Mononuclear cell (primary cell): ENCODE measurements around the gene NRSN1. TPM values are rescaled to one million over a fixed set of nuclear protein-coding genes. Genes with fewer than 3 reads are reported as not detected.
"Not testable (repeated sequence)": the region's sequence is repeated elsewhere in the genome, so short reads cannot be mapped to it uniquely, and the experiment has no call there.

ENCODE experiments used
- H3K27me3 ChIP-seq: 2 replicates; pipeline ENCODE4 v1.6.0; 2011; ENCODE audit warnings: low read length, control low read depth; ENCODE audit not compliant: insufficient read depth
- H3K4me1 ChIP-seq: 2 replicates; pipeline ENCODE4 v1.5.1; 2011; ENCODE audit warnings: mild to moderate bottlenecking, low read length, control low read depth; ENCODE audit not compliant: insufficient read depth
- H3K4me3 ChIP-seq: 2 replicates; pipeline ENCODE4 v1.5.1; 2011; ENCODE audit warnings: mild to moderate bottlenecking, low read length, moderate library complexity
- H3K9me3 ChIP-seq: 2 replicates; pipeline ENCODE4 v1.5.1; 2011; ENCODE audit warnings: low read depth, mild to moderate bottlenecking, control low read depth, low read length
- total RNA-seq: library from RNA; depleted of rRNA; stranded (reverse); fragments of >200 nt; gene quantifications from one replicate; pipeline ENCODE4 v1.2.3, GENCODE V29; 2012

Gene NRSN1
- total RNA-seq, 1 donor = not detected

DNA sequence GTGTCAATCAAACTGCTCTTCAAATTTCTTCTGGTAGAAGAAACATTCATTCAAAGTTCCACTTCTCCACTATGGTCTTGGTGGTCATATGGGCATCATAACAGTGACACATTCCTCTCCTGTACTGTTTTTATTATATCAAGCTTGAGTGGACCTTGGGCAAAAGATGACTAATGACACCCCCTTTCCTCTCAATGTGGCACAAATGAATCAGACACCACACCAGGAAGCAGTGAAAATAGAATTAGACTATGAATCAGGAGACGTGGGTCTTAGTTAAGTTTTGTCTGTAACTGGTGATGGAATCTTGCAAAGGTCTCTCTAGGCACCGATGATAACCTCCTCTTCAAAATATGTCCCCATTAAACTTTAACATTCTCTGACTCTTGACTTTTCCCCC, 9.0 kb upstream of the NRSN1 start:
- Histone ChIP-seq H3K4me1 (no peaks in the 10 kb centered on the region), H3K9me3 (no peaks in the 10 kb centered on the region), H3K27me3 (no peaks in the 10 kb centered on the region), H3K4me3 (no peak overlapping the region)

DNA sequence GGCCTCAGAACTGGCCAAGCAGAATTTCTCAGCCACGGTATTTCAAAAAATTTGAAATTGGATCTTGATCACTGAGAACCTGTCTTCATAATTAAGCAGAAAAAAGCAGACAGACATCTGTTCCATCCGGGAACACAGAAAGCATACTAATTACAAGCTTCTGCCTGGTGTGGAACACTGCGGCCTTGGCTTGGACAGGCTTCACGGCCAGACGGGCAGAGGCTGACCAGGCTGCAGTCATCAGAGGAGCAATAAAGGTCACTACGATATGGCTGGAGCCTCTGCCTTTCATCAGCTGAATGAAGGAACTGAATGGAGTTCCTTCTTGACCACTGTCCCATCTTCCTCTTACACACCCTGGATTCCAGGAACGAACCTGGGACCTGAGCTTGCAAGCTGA, 3.9 kb upstream of the NRSN1 start:
- H3K27me3 ChIP-seq = peaks cover 7% of the 10 kb centered on the region
- H3K4me3 ChIP-seq = no peak overlapping the region
- H3K9me3 ChIP-seq = no peaks in the 10 kb centered on the region
- H3K4me1 ChIP-seq = no peaks in the 10 kb centered on the region

DNA sequence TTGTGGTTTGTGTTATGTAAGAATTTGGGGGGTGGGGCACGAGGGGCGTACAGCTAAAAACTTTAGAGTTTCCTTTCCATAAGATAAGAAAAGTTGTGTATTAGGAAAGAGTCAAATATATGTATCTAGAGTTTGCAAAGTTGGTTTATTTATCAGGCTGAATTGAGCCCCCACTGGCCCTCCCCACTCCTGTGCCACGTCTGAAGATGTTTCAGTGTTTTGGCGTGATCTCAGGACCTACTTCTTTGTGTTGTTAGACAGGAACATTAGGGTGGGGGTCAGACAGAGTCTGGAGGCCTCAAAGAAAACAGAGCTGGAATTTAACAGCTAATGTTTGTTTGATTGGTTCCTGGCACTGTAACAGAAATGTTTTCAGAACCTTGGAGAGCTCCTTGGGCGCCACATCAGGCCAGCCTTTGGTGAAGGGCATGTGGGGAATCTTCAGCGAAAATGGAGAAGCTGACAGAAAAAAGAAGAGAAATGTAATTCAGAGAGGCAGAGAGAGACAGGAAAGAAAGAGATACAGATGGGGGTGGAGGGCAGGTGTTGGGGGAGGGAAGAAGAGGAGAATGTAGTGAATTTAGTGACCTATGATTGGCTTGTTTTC, 674 bp downstream of the NRSN1 start:
- no peak overlapping the region for H3K4me3 ChIP-seq
- no peaks in the 10 kb centered on the region for H3K4me1 ChIP-seq
- H3K9me3 ChIP-seq = no peaks in the 10 kb centered on the region
- H3K27me3 ChIP-seq = peaks cover 9% of the 10 kb centered on the region

DNA sequence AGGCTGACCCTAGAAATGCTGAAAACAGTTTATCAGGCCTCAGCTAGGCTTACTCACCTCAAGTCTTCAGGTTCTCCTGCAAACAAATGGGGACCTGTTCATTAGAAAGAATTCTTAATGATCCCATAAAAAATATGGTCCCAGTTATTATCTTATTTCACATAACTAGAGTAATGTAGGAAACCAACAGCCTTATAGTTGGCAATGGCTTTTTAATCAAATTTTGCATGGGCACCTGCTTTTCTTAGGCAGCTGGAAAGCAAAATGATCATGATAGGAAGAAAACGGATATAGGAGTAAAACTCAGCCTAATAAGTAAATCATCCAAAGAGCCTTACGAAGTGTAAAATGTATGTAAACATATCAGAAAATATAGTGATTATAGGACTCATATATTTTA, 1.3 kb downstream of the NRSN1 start:
- Histone ChIP-seq H3K27me3 (peaks cover 9% of the 10 kb centered on the region), H3K9me3 (no peaks in the 10 kb centered on the region), H3K4me1 (no peaks in the 10 kb centered on the region), H3K4me3 (no peak overlapping the region)

DNA sequence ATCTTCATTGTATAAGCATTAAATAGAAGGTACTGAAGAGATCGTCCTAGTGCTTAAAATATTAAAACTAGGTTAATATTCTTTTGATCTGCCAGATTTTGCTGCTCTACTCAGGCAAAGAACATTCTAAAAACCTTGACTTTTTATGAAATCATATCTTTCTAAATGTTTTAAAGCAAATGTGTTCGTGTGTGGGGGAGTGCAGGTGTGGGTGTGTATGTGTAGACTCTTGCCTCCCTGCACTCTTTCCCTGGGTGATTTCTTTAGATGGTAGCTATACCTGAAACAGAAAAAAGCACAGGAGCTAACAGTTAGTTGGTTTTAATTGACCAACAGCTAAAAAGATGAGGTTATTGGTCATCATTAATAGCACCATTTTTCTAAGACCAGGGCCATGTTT, 5.7 kb downstream of the NRSN1 start:
- no peak overlapping the region for H3K4me3 ChIP-seq
- no peaks in the 10 kb centered on the region for H3K9me3 ChIP-seq
- H3K27me3 ChIP-seq = peaks cover 3% of the 10 kb centered on the region
- H3K4me1 ChIP-seq = no peaks in the 10 kb centered on the region

DNA sequence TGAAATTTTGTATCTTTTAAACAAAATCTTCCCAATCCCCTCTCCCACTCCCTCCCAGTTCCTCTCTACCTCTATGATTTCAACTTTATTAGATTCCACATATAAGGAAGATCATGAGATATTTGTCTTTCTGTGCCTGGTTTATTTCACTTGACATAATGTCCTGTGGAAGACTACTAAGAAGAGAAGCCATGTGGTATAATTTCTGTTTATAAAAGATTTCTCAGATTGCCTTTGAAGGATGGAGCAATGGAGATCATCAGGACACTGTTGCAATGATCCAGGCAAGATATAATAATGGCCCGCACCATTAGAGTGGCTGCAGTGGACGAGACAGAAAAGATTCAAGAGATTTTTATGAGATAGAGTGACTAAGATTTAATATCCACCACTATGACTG, 13.1 kb downstream of the NRSN1 start:
- Histone ChIP-seq H3K4me3 (no peak overlapping the region), H3K9me3 (no peaks in the 10 kb centered on the region), H3K4me1 (no peaks in the 10 kb centered on the region), H3K27me3 (no peaks in the 10 kb centered on the region)

DNA sequence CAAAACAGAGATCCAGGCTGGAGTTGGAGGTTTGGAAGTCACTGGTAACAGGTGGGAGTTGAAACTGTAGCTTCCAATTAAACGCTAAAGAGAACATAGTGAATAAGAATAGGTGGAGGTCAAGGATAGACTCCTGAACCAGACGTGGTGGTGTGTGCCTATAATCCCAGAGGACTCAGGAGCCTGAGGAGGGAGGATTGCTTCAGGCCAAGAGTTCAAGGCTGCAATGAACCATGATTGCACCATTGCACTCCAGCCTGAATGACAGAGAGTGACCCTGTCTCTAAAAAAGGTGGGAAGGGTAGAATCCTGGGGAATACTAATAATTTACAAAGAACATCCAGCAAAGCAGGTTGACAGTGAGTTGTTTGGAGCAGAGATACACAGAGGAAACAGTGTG, 13.6 kb downstream of the NRSN1 start:
- Histone ChIP-seq H3K9me3 (no peaks in the 10 kb centered on the region), H3K4me1 (no peaks in the 10 kb centered on the region), H3K4me3 (no peak overlapping the region), H3K27me3 (no peaks in the 10 kb centered on the region)

DNA sequence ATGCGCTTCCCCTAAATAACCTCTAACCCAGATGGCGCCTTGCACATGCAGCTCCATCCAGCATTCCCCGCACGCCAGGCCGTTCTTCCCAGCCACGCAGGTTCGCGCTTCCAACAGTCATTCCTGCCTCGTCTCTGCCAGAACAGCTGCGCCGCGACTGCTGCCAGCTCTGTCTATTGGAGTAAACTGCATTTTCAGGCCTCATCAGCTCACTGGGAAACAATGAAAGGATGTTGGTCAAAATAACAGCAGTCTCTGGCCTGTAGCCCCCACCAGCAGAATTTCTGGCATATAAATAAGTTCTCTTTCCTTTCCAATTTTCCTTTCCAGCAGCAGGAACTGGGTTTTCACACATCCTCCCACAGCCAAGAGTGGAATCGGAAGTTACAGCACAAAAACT, 14.6 kb downstream of the NRSN1 start:
- Histone ChIP-seq H3K4me3 (no peak overlapping the region), H3K4me1 (no peaks in the 10 kb centered on the region), H3K9me3 (no peaks in the 10 kb centered on the region), H3K27me3 (no peaks in the 10 kb centered on the region)

DNA sequence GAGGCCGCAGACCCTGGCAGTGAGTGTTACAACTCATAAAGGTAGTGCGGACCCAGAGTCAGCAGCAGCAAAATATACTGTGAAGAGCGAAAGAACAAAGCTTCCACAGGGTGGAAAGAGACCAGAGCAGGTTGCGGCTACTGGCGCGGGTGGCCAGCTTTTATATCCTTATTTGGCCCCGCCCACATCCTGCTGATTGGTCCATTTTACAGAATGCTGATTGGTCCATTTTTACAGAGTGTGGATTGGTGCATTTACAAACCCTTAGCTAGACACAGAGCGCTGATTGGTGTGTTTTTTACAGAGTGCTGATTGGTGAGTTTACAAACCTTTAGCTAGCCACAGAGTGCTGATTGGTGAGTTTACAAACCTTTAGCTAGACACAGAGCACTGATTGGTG, 16.7 kb downstream of the NRSN1 start:
- H3K4me1 ChIP-seq, H3K27me3 ChIP-seq, H3K4me3 ChIP-seq, H3K9me3 ChIP-seq: not testable (repeated sequence)

DNA sequence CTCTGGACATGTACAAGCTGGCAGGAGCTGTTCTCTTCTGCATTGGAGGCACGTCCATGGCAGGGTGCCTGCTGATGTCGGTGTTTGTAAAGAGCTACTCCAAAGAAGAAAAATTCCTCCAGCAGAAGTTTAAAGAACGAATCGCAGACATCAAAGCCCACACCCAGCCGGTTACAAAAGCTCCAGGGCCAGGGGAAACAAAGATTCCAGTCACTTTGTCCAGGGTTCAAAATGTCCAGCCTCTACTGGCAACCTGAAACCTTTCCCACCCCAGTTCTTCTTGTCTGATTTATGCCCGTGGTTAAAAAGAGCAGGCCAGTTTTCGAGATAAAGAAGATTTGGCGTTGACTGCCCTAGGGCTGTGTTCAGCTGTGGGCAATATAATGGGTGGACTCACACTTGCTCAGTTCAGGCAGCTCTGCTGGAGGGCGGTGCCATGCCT, 19.7 kb downstream of the NRSN1 start:
- H3K9me3 ChIP-seq = no peaks in the 10 kb centered on the region
- no peaks in the 10 kb centered on the region for H3K27me3 ChIP-seq
- no peaks in the 10 kb centered on the region for H3K4me1 ChIP-seq
- no peak overlapping the region for H3K4me3 ChIP-seq

DNA sequence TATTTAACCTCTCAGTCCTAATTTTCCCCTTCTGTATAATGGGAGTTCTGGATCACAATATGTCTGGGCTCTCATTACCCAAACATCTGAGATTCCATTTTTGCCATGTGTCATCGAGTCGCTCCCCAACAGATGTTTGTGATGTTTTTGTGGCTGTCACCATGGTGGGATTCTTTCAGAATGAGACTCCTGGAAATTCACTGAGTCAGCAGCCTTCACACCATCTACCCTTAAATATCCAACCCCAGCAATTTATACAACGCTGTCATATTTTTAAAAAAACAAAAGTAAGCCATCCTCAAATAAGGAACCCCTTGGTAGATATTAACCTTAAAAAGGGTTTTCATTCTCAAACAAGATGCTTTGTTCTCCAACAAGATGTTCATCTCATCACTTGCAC, 20.9 kb downstream of the NRSN1 start:
- H3K27me3 ChIP-seq = no peaks in the 10 kb centered on the region
- no peaks in the 10 kb centered on the region for H3K4me1 ChIP-seq
- no peak overlapping the region for H3K4me3 ChIP-seq
- no peaks in the 10 kb centered on the region for H3K9me3 ChIP-seq

DNA sequence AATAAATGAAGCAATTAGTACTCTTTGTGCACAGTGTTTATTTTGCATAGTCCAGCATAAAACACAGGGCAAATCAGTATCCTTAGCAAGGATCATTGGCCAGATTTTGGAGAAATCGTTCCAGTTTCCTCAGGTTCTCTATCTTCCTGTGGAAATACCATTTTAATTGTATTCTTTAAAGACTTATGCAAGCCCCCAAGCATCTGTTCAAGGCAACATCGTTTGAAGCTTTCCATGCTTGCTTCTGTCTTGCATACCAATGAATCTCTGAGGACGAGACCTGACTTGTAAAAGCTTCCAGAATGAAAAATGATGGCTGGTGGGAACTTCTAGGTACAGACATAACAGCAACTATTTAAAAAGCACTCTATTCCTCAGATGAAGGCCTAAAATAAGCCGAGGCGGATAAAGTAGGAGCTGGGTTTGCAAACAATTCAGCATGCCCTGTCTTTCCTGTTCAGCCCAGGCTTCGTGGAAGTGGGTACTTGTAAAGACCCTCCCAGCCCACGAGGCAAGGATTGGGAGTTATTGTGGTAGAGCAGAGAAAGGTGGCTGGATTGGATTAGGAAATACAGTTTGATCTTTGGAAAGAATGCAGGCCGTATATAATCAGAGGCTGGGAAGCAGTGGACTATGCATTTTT, 21.6 kb downstream of the NRSN1 start:
- Histone ChIP-seq H3K27me3 (no peaks in the 10 kb centered on the region), H3K4me1 (no peaks in the 10 kb centered on the region), H3K4me3 (no peak overlapping the region), H3K9me3 (no peaks in the 10 kb centered on the region)

DNA sequence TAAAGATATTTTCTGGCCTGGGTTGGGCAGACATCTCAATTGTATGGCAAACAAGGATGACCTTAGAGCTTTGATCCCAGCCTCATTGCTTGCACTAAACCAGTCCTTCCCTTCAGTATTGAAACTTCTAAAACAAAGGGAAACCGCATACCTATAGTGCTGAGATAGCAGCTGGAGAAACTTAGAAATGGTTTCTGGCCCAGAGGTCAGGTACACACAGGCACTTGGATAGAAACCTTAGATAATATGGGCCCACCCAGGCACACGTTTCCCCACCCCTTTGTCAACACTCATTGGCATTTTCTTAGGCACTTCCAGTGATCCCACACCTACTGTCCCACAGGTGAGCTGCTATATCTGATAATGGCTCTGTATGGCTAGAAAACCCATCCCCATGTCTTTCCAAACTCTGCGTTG, 22.1 kb downstream of the NRSN1 start:
- Histone ChIP-seq H3K9me3 (no peaks in the 10 kb centered on the region), H3K4me3 (no peak overlapping the region), H3K4me1 (no peaks in the 10 kb centered on the region), H3K27me3 (no peaks in the 10 kb centered on the region)

DNA sequence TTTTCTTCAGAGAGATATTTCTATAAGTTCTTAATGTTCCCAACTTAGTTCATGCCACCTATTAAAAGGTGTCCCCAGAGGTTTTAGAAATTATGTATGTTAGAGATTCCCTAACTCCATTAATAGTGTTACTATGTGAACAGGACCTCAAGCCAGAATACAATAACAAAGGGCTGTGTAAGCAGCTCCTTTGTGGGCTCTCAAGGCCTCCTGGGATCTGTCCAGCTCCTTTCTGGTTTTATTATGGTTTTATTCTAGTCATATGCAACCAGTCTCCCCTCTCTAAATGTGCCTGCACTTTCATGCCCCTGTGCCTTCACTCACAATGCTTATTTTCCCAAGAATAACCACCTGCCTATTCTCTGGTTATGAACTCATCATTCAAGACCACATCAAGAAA, 22.7 kb downstream of the NRSN1 start:
- Histone ChIP-seq H3K4me3 (no peak overlapping the region), H3K9me3 (no peaks in the 10 kb centered on the region), H3K27me3 (no peaks in the 10 kb centered on the region), H3K4me1 (no peaks in the 10 kb centered on the region)

DNA sequence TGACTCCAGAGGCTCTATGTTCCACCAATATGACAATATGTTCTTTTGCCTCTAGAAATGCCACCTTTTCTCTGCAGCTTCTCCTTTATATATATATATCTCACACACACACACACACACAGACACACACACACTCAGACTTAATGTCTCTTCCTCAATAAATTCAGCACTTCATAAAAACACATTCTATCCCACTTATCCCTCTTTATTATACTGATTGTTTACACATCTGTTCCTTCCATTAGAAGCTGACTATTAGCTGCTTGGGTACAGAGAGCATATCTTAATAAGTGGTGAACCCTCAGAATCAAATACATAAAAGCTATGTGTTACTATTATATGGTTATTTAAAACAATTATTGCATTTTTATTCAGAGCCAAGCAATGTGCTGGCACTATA, 23.3 kb downstream of the NRSN1 start:
- H3K27me3 ChIP-seq = no peaks in the 10 kb centered on the region
- H3K9me3 ChIP-seq = no peaks in the 10 kb centered on the region
- no peaks in the 10 kb centered on the region for H3K4me1 ChIP-seq
- no peak overlapping the region for H3K4me3 ChIP-seq

DNA sequence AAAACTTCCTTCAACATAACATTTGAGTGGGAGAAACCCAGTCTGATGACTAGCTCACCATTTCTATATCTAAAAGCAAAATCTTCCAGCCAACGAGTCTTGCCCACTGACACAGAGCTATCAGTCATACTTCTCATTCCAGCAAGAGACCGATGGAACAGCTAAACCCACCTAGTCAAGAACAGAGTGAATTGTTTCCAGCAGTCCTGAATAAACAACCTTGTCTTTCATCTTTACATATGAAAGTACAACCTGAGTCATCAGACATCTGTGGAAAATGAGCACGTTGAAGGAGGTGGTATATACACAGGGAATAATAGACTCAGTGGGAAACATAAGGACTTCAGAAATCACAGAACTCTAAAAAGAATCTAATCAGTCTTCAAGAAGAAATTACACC, 23.8 kb downstream of the NRSN1 start:
- Histone ChIP-seq H3K27me3 (no peaks in the 10 kb centered on the region), H3K4me1 (no peaks in the 10 kb centered on the region), H3K9me3 (no peaks in the 10 kb centered on the region)

More for the DNA sequence above, 23.8 kb downstream of the NRSN1 start:
- H3K4me3 ChIP-seq = no peak overlapping the region
